ENCODE results near the gene LRMDA. TPM values are rescaled to one million over a fixed set of nuclear protein-coding genes. Genes with fewer than 3 reads are reported as not detected.

LRMDA gene
- polyA plus RNA-seq, 3 donors, result 39.8 to 59.6 (median 56.4) TPM

DNA sequence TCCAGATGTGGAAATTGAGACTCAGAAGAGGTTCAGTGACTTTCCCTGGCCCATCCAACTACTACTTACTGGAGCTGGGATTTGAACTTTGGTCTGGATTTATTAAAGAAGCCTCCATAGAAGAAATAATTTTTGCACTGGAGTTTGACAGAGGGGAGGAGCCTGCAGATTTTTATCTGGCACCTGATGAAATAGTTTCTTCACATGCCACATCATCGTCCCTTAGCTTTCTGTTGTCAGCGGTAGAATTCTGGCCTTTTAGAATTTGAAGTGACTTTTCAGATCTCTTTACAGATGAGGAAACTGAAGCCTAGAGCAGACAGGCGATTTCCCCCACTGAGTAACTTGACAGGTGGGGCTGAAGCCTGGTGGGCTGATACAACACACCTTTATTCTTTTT lies 233.5 kb downstream of the LRMDA start:
- Histone ChIP-seq H4K20me1 (ENCODE audit: insufficient read depth, low read length) (peaks cover 24% of the 10 kb centered on the region), H3K36me3 (replicated peaks in 1 of 2; ENCODE audit: control insufficient read depth in 1 of 2, insufficient read depth in 2 of 2, low read length in 2 of 2) (no peaks in the 10 kb centered on the region), H3K9me3 (replicated peaks in 1 of 2; ENCODE audit: control insufficient read depth in 1 of 2, insufficient read depth in 1 of 2, low read length in 2 of 2) (no peaks in the 10 kb centered on the region), H3K27me3 (ENCODE audit: control insufficient read depth in 2 of 2, insufficient read depth in 2 of 2, low read length in 2 of 2) (no peaks in the 10 kb centered on the region), H3K4me2 (replicated peaks; ENCODE audit: extremely low read depth, low read length, poor library complexity, severe bottlenecking) (no peak overlapping the region), H3K79me2 (ENCODE audit: insufficient read depth, low read length) (peaks cover 12% of the 10 kb centered on the region), H3K4me3 (replicated peaks in 1 of 3; ENCODE audit: low read depth in 2 of 3, low read length in 3 of 3) (no peak overlapping the region), H3K4me1 (ENCODE audit: control insufficient read depth in 1 of 2, insufficient read depth in 2 of 2, low read length in 2 of 2) (no peaks in the 10 kb centered on the region), H3K27ac (ENCODE audit: low read depth in 1 of 2, low read length in 2 of 2) (no peak overlapping the region), H2AFZ (ENCODE audit: insufficient read depth, low read depth, low read length, poor library complexity, severe bottlenecking) (no peak overlapping the region), H3K9ac (ENCODE audit: insufficient read depth, low read length, poor library complexity, severe bottlenecking) (no peak overlapping the region)
- peaks cover 15% of the 10 kb centered on the region for H3K4me1 Mint-ChIP-seq
- H3K9me3 Mint-ChIP-seq, result no peaks in the 10 kb centered on the region
- WGBS (ENCODE audit: insufficient coverage), result 100% methylated on average over 1 of the region's 3 CpGs
- no peak overlapping the region for H3K27ac Mint-ChIP-seq
- no peak for DNase-seq
- TF ChIP-seq, protein P1, sequence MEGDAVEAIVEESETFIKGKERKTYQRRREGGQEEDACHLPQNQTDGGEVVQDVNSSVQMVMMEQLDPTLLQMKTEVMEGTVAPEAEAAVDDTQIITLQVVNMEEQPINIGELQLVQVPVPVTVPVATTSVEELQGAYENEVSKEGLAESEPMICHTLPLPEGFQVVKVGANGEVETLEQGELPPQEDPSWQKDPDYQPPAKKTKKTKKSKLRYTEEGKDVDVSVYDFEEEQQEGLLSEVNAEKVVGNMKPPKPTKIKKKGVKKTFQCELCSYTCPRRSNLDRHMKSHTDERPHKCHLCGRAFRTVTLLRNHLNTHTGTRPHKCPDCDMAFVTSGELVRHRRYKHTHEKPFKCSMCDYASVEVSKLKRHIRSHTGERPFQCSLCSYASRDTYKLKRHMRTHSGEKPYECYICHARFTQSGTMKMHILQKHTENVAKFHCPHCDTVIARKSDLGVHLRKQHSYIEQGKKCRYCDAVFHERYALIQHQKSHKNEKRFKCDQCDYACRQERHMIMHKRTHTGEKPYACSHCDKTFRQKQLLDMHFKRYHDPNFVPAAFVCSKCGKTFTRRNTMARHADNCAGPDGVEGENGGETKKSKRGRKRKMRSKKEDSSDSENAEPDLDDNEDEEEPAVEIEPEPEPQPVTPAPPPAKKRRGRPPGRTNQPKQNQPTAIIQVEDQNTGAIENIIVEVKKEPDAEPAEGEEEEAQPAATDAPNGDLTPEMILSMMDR (IDR thresholded peaks at IDR 0.05), result no peak
- intact Hi-C loops (cut with micrococcal nuclease), result no loop called here
- H3K4me3 Mint-ChIP-seq, result no peak overlapping the region
- peaks cover 15 to 18% of the 10 kb centered on the region in 2 donors for H3K36me3 Mint-ChIP-seq
- no peaks in the 10 kb centered on the region for H3K27me3 Mint-ChIP-seq (ENCODE audit: low read depth in 3 of 3)

DNA sequence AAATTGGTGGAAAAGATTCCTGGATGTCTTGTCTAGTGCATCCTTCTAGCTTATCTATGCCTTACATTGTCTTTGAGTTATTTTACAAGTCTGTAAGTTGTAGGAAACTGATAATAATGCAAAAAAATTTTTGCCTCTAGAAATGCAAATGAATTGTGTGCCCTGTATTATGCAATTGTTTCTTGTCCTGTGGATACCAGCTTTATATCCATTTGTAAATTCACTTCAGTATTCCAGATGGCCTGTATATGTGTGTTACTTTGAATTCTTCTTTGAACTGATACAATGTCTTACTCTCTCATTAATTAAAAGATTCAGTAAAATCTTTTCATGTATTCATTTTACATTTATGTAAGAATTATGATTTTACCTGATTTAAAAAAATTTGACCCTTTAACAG lies 234.3 kb downstream of the LRMDA start:
- H3K27me3 ChIP-seq (ENCODE audit: control insufficient read depth in 2 of 2, insufficient read depth in 2 of 2, low read length in 2 of 2), result no peaks in the 10 kb centered on the region
- no peak overlapping the region for H3K9ac ChIP-seq (ENCODE audit: insufficient read depth, low read length, poor library complexity, severe bottlenecking)
- H3K4me3 ChIP-seq (replicated peaks in 1 of 3; ENCODE audit: low read depth in 2 of 3, low read length in 3 of 3), result no peak overlapping the region
- H3K4me1 Mint-ChIP-seq, result peaks cover 15% of the 10 kb centered on the region
- H3K4me3 Mint-ChIP-seq, result no peak overlapping the region
- H3K36me3 ChIP-seq (replicated peaks in 1 of 2; ENCODE audit: control insufficient read depth in 1 of 2, insufficient read depth in 2 of 2, low read length in 2 of 2), result no peaks in the 10 kb centered on the region
- no peak overlapping the region for H2AFZ ChIP-seq (ENCODE audit: insufficient read depth, low read depth, low read length, poor library complexity, severe bottlenecking)
- no peaks in the 10 kb centered on the region for H3K27me3 Mint-ChIP-seq (ENCODE audit: low read depth in 3 of 3)
- peaks cover 13 to 14% of the 10 kb centered on the region in 2 donors for H3K36me3 Mint-ChIP-seq
- no peaks in the 10 kb centered on the region for H3K9me3 Mint-ChIP-seq
- intact Hi-C loops (cut with micrococcal nuclease), result no loop called here
- TF ChIP-seq, protein P1 (IDR thresholded peaks at IDR 0.05), result no peak
- DNase-seq, result no peak
- no peak overlapping the region for H3K4me2 ChIP-seq (replicated peaks; ENCODE audit: extremely low read depth, low read length, poor library complexity, severe bottlenecking)
- H3K27ac Mint-ChIP-seq, result no peak overlapping the region
- peaks cover 24% of the 10 kb centered on the region for H4K20me1 ChIP-seq (ENCODE audit: insufficient read depth, low read length)
- peaks cover 10% of the 10 kb centered on the region for H3K79me2 ChIP-seq (ENCODE audit: insufficient read depth, low read length)
- H3K4me1 ChIP-seq (ENCODE audit: control insufficient read depth in 1 of 2, insufficient read depth in 2 of 2, low read length in 2 of 2), result no peaks in the 10 kb centered on the region
- H3K9me3 ChIP-seq (replicated peaks in 1 of 2; ENCODE audit: control insufficient read depth in 1 of 2, insufficient read depth in 1 of 2, low read length in 2 of 2), result no peaks in the 10 kb centered on the region
- no peak overlapping the region for H3K27ac ChIP-seq (ENCODE audit: low read depth in 1 of 2, low read length in 2 of 2)

Measured in CD14-positive monocyte (primary cell).